ENCODE data around the gene RPL18.

RPL18 gene

DNA sequence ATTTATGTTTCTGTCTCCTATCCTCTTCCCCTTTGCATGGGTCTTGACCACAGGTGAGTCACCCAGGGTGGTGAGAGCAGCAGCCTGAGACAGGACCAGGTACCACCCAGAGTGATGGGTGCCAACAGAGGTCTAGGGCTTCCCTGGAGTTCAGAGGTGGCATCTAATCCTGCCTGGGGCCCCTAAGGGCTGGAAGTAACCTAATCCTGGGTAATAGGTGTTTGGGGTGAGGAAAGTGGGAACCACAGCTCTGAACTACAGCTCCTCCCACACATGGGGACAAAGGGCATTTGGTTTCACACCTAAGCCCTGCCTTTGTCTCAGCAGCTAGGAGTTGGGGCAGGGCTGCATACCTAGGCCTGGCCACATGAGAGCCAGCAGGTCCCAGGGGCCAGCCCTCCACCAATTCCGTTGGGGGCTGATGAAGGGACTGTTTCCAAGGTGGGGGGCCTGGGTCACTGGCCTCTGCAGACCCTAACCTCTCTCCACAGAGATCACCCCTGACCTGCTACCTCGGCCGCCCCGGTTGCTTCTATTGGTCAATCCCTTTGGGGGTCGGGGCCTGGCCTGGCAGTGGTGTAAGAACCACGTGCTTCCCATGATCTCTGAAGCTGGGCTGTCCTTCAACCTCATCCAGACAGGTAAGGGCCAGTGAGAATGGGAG, 8.4 kb upstream of the RPL18 start:
- TF ChIP-seq POLR2AphosphoS5 (IDR thresholded peaks at IDR 0.05; ENCODE audit: low read depth) (0 out of 2 replicates have a peak, but pooled peaks have one; percentile 13), GABPA (IDR thresholded peaks at IDR 0.05; ENCODE audit: low read depth) (no peak)
- H3K27ac ChIP-seq (replicated peaks) = no peak overlapping the region
- H3K27me3 ChIP-seq (ENCODE audit: insufficient read depth, poor library complexity, severe bottlenecking) = no peaks in the 10 kb centered on the region
- DNase-seq (ENCODE audit: low read depth in 1 of 2, low spot score in 1 of 2) = no peak
- H3K4me3 ChIP-seq (replicated peaks; ENCODE audit: insufficient read depth, low read length) = no peak overlapping the region

DNA sequence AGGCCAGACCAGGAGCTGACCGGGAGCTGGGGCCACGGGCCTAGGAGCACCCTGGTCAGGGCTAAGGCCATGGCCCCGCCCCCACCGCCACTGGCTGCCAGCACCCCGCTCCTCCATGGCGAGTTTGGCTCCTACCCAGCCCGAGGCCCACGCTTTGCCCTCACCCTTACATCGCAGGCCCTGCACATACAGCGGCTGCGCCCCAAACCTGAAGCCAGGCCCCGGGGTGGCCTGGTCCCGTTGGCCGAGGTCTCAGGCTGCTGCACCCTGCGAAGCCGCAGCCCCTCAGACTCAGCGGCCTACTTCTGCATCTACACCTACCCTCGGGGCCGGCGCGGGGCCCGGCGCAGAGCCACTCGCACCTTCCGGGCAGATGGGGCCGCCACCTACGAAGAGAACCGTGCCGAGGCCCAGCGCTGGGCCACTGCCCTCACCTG, 6.9 kb upstream of the RPL18 start:
- DNase-seq (ENCODE audit: low read depth in 1 of 2, low spot score in 1 of 2) = no peak
- Histone ChIP-seq H3K27ac (replicated peaks) (no peak overlapping the region), H3K4me3 (replicated peaks; ENCODE audit: insufficient read depth, low read length) (no peak overlapping the region), H3K27me3 (ENCODE audit: insufficient read depth, poor library complexity, severe bottlenecking) (no peaks in the 10 kb centered on the region)
- TF ChIP-seq POLR2AphosphoS5 (IDR thresholded peaks at IDR 0.05; ENCODE audit: low read depth) = no peak
- no peak for TF ChIP-seq GABPA (IDR thresholded peaks at IDR 0.05; ENCODE audit: low read depth)
- TF ChIP-seq SPI1 (IDR thresholded peaks at IDR 0.05; ENCODE audit: borderline replicate concordance, low read depth) = no peak
- TF ChIP-seq, protein P1, sequence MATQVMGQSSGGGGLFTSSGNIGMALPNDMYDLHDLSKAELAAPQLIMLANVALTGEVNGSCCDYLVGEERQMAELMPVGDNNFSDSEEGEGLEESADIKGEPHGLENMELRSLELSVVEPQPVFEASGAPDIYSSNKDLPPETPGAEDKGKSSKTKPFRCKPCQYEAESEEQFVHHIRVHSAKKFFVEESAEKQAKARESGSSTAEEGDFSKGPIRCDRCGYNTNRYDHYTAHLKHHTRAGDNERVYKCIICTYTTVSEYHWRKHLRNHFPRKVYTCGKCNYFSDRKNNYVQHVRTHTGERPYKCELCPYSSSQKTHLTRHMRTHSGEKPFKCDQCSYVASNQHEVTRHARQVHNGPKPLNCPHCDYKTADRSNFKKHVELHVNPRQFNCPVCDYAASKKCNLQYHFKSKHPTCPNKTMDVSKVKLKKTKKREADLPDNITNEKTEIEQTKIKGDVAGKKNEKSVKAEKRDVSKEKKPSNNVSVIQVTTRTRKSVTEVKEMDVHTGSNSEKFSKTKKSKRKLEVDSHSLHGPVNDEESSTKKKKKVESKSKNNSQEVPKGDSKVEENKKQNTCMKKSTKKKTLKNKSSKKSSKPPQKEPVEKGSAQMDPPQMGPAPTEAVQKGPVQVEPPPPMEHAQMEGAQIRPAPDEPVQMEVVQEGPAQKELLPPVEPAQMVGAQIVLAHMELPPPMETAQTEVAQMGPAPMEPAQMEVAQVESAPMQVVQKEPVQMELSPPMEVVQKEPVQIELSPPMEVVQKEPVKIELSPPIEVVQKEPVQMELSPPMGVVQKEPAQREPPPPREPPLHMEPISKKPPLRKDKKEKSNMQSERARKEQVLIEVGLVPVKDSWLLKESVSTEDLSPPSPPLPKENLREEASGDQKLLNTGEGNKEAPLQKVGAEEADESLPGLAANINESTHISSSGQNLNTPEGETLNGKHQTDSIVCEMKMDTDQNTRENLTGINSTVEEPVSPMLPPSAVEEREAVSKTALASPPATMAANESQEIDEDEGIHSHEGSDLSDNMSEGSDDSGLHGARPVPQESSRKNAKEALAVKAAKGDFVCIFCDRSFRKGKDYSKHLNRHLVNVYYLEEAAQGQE (IDR thresholded peaks at IDR 0.05; ENCODE audit: insufficient replicate concordance, low read depth) = no peak

DNA sequence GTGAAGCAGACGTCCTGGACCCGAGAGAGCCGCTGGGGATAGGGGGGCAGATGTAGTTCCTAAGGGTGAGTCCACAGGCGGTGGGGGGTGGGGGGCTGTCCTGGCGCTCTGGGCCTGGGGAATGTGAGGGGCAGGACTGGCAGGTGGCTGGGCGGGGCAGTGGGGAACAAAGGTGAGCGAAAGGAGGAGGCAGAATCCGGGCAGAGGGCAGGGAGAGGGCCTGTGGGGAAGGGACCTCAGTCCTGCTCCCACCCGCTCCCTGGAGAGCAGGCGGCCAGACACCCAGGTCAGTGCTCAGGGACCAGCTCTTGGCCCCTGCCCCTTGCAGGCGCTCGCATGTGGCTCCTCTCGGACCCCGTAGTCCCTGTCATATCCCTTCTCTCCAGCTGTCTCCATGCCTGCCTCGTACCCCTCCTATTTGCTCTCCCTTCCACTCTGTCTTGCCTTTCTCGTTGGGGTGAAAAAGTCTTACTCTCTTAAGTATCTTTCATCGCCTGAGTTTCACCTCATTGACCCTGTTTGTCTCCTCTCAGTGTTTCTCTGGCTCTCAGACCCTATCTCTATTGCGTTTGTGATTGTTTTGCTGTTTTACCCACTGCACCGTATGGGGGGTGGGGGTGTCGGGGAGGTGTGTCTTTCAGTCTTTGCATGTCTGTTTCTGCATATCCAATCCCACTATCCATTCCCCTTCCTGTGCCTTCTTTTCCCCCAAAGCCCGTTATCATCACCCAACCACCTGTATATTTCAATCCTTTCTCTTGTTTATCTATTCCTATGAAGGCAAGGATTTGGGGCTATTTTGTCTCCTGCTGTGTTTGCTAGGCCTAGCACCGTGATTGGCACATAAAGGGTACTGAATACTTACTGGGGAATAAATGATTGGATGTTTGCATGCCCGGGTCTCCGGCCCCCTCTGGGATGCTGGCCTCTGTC, 6.1 kb upstream of the RPL18 start:
- no peak for DNase-seq (ENCODE audit: low read depth in 1 of 2, low spot score in 1 of 2)
- no peak overlapping the region for H3K27ac ChIP-seq (replicated peaks)
- no peaks in the 10 kb centered on the region for H3K27me3 ChIP-seq (ENCODE audit: insufficient read depth, poor library complexity, severe bottlenecking)
- H3K4me3 ChIP-seq (replicated peaks; ENCODE audit: insufficient read depth, low read length) = no peak overlapping the region
- TF ChIP-seq, protein P2, sequence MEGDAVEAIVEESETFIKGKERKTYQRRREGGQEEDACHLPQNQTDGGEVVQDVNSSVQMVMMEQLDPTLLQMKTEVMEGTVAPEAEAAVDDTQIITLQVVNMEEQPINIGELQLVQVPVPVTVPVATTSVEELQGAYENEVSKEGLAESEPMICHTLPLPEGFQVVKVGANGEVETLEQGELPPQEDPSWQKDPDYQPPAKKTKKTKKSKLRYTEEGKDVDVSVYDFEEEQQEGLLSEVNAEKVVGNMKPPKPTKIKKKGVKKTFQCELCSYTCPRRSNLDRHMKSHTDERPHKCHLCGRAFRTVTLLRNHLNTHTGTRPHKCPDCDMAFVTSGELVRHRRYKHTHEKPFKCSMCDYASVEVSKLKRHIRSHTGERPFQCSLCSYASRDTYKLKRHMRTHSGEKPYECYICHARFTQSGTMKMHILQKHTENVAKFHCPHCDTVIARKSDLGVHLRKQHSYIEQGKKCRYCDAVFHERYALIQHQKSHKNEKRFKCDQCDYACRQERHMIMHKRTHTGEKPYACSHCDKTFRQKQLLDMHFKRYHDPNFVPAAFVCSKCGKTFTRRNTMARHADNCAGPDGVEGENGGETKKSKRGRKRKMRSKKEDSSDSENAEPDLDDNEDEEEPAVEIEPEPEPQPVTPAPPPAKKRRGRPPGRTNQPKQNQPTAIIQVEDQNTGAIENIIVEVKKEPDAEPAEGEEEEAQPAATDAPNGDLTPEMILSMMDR (IDR thresholded peaks at IDR 0.05; ENCODE audit: insufficient read depth, low read length) = no peak
- TF ChIP-seq GABPA (IDR thresholded peaks at IDR 0.05; ENCODE audit: low read depth) = no peak

DNA sequence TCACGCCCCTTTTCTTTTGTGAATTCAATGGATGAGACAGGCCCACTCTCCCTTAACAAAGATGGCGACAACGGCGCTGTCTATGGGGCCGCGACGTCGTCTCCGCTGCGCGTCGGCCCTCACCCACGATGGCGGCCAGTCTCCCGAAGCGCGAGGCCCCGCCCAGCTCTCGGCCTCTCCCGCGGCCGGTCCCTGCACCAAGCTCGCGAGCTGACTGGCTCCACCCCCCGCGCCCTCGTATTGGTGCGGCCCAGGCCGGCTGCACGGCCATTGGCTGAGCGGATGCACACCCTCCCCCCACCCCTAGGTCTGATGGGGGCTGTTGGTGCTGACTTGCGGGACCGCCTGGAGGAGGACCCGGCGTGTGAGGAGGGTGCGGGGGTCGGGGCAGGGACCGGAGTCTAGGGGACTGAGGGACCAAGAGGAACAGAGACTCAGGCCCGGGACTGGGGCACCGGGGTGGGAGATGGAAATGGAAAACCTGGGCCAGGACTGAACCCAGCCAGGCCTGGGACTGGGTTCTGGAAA, 5.2 kb upstream of the RPL18 start:
- TF ChIP-seq, protein P1 (IDR thresholded peaks at IDR 0.05; ENCODE audit: insufficient replicate concordance, low read depth) = no peak
- no peak for TF ChIP-seq SPI1 (IDR thresholded peaks at IDR 0.05; ENCODE audit: borderline replicate concordance, low read depth)
- peak in 1 of 2 experiments; percentile 87 for DNase-seq (ENCODE audit: low read depth in 1 of 2, low spot score in 1 of 2)
- H3K27me3 ChIP-seq (ENCODE audit: insufficient read depth, poor library complexity, severe bottlenecking) = no peaks in the 10 kb centered on the region
- no peak overlapping the region for H3K27ac ChIP-seq (replicated peaks)
- H3K4me3 ChIP-seq (replicated peaks; ENCODE audit: insufficient read depth, low read length) = no peak overlapping the region

DNA sequence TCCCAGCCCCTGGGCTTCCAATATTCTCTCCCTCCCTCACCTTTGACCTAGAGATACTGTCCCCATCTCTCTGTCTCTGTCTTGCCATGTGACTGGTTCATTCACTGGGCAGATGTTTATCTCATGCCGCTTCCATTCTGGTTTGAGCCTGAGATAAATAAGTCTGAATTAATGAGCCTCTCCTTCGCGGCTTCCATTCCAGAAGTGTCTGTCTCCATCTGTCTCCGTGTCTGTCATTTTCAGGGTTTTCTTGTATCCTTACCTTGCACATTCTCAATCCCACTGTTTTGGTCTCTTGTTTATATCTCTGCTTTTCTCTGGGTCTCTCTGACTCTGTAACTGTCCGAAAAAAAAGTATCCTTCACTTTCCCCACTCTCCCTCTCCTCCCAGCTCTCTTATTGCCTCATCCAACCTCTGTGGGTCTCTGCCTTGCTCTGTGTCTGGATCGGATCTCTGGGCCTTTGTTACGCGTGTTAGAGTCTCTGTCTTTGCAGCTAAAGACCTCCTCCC, 4.6 kb upstream of the RPL18 start:
- TF ChIP-seq SPI1 (IDR thresholded peaks at IDR 0.05; ENCODE audit: borderline replicate concordance, low read depth) (no peak), GABPA (IDR thresholded peaks at IDR 0.05; ENCODE audit: low read depth) (no peak), POLR2AphosphoS5 (IDR thresholded peaks at IDR 0.05; ENCODE audit: low read depth) (no peak)
- TF ChIP-seq, protein P2 (IDR thresholded peaks at IDR 0.05; ENCODE audit: insufficient read depth, low read length) = no peak
- TF ChIP-seq, protein P1 (IDR thresholded peaks at IDR 0.05; ENCODE audit: insufficient replicate concordance, low read depth) = no peak
- Histone ChIP-seq H3K27me3 (ENCODE audit: insufficient read depth, poor library complexity, severe bottlenecking) (no peaks in the 10 kb centered on the region), H3K27ac (replicated peaks) (no peak overlapping the region; the same call in 1 of the 2 replicates), H3K4me3 (replicated peaks; ENCODE audit: insufficient read depth, low read length) (no peak overlapping the region)
- no peak for DNase-seq (ENCODE audit: low read depth in 1 of 2, low spot score in 1 of 2)
